CD4-positive, alpha-beta T cell treated with Interleukin-6 at 100 ng/mL for 8 hours (primary cell): ENCODE measurements around the gene MEF2C.

Experiments used
- DNase-seq: peaks from one replicate; pipeline ENCODE4 v3.0.0-alpha.2; 2020; ENCODE audit warnings: mixed read lengths, low spot score

Gene MEF2C

DNA sequence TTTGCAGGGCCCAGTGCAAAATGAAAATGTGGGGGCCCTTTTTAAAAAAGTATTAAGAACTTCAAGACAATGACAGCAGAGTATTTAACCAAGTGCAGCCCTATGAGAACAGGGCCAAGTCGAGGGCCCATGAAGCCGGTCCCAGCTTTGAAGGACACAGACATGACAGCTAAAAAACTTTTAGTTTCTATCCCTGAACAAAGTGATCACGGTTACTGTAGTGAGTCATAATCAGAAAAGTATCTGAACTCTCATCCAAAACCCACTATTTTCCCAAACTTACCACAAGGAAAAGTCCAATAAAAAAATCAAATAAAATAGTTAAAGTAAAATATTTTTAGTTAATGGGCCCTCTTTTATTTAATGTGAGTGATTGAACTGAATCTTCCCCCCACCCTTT lies 126.0 kb downstream of the MEF2C start:
- no peak for DNase-seq

DNA sequence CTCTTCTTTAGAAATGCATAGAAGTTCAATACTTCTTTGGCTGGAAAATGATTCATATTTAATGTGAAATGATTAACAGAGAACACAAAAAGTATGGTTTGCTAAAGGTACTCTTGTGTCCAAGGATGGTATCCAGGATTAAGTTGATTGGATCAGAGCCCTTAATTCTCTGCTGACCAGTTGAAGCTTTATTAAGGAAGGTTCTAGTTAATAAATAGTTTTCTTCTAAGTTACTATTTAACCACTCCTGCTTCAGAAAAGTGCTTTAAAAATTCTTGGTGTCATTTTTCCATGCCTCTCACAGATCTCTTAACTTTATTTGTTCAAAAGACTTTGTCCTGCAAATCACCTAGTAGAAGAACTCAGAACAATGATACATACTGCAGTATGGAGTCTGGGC lies 134.3 kb downstream of the MEF2C start:
- DNase-seq, result no peak

DNA sequence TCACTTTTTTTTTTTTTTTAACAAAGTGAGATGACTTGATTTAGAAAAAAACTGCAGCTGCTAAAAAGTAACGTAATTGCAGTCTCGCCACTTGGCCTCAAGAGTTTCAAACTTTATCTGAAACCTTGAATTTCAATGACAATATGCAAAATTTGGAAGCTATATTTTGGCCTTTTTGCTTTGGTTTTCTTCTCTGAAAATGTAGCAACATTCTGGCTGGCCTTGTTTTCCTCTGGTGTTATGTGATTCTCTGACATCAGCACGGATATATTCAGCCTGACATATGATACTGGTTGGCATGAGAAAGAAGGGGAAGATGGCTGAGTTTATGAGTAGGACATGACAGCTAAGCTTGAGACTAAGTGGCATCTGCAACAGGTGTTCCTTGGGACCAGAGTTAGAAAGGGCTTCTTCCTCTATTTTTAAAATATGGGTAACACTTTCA lies 136.5 kb downstream of the MEF2C start:
- DNase-seq, result no peak

DNA sequence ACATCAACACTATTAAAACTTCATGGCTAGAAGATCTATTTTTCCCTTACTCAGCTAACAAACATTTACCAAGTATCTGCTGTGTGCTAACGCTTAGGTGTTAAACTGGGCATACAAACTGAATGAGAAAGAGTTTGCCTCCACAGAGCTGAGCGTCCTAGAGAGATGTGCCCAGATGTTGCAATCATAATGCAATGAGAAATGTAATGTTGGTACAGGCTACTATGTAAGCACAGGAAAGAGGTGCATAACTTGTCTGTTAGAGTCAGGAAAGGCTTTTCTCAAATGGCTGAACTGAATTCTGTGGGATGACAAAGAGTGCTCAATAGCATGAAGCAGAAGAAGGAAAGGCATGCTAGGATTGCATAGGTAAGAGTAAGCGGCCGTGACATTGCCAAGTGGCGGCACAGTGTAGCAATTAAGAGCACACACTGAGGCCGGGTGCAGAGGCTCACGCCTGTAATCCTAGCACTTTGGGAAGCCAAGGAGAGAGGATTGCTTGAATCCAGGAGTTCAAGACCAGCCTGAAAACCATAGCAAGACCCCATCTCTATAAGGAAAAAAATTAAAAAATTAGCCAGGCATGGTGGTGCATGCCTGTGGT lies 137.8 kb downstream of the MEF2C start:
- no peak for DNase-seq

DNA sequence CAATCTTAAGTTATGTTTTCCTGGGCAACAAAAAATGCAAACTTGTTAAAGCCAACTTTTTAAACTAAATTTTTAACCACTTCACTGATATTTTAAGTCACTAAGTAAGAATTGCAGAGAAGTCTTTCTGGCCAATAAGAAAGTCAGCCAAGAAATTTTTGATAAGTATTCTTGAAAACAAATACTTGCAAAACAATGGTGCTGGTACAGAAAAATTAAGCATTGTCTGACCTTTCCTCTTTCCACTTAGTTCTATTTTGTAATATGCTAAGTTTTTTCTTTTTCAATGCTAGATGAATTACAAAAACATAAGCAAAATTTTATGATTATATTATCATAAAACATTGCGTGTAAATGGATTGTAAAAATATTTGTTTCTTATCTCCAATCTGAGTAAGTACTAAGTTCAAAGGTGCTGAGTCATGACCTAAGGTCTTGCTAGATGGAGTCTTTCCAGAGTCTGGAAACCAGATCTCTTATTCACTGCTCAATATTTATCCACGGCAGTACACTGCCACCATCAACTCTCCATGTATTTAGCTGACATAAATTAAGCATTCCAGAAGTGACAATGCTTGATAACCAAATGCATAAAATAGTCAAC lies 139.7 kb downstream of the MEF2C start:
- DNase-seq, result no peak

DNA sequence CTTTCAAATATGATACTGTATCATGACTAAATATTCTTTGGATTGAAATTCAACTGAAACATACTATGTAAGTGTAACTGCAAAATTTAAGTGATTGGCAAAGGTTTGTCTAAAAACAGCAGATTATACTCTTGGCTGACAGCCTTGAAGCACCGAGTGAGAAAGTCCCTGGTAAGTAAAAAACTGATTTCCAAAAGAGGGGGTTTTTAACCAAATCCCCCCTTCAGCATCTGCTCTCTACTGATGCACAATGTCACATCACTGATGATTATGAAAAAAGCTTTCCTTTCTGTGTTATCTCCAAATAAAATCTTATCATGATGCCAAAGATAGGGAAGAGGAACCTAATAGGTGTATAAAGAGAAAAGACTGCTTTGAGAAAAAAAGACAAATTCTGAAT lies 141.0 kb downstream of the MEF2C start:
- no peak for DNase-seq

DNA sequence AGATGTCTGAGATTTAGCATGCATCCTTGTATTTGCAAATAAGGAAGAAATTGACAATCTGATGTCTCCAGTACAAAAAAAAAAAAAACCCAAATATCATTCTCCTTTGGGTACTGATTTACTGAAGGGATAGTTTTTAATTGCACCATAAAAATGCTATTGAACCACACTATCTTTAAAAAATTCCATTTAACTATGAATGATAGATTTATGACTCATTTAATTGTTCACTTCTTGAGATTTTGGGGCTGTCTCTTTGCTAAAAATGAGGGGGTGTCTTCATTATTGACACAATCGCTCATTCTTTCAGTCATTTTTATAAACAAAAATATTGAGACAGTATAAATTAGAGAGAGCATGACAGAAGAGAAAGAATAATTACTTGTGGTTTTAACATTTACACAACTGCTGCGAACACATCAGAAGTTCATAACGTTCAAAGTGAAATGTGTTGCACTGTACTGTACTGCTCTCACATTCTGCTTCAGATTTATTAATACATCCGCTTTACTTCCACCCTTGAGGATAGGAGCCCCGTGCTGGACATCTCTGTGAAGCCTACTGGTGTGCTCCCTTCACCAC lies 142.3 kb downstream of the MEF2C start:
- DNase-seq, result no peak

DNA sequence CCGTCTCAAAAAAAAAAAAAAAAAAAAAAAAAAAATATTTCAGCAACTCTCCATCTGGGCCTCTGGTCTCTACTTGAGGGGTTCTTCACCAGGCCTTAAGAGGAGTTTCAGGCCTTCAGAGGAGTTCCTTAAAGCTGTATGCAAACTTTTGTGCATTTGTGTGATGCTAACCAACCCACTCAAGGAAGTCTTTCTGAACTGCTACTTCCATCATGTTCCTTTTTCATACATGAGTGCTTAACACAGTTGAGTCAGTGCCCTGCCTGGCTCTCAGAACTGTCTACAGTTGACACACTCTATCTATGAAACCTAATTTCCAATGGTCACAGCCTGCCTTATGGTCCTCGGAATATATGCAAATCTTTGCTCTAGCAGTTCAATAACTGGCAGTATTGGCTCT lies 146.5 kb downstream of the MEF2C start:
- DNase-seq, result no peak

DNA sequence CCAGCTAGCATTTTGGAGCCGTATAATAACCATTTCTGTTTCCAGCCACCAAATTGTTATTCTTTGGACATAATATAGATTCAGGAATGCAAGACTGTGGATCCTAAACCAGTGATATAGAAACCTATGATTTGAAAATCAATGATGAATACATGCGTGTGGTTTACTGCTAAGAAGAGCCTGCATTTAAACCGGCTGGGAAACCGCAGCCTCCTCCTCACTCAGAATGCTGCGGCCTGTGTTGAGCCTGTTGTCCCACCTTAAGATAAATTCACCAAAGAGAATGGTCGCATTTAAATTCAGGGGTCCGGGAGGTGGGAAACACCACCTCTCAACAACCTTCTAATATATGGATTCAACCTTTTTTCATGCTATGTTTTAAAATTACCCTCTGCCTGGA lies 148.0 kb downstream of the MEF2C start:
- no peak for DNase-seq

DNA sequence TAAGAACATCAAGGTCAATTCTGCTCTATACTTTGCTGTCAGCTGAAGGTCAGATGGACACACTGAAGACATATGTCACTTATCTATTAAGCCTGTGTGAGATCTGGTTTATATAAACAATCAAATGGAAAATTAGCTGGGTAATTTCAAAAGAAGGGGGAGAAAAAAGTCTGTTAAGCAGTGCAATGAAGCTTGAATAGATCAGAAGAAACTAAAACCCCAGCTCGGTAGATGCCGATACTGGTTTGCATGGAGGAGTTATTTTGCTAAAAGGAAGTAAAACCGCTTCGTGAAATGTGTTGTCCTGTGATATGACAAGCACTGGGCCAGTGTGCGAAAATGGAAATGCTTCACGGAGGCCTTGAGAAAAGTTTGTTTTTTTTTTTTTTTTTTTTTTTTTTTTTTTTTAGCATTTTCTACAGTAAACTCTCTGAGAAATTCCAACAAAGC lies 148.8 kb downstream of the MEF2C start:
- DNase-seq, result no peak

DNA sequence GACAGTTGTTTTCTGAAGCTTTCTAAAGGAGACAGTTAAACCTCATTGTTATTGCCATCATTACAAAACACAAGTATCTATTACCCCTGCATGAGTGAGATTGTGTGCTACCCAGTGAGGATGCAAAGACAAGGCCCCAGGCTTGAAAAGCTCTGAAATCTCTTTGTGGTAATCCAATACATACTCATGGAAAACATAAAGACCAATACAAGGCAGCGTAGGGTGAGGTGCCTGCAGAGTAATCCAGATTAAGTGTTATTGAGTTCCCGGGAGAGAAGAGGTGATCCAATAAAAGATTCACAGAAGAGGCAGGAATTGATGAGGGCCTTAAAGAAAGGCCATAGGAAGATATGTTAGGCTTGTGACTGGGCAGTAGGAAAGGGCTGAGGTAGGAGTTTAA lies 150.1 kb downstream of the MEF2C start:
- DNase-seq, result no peak

DNA sequence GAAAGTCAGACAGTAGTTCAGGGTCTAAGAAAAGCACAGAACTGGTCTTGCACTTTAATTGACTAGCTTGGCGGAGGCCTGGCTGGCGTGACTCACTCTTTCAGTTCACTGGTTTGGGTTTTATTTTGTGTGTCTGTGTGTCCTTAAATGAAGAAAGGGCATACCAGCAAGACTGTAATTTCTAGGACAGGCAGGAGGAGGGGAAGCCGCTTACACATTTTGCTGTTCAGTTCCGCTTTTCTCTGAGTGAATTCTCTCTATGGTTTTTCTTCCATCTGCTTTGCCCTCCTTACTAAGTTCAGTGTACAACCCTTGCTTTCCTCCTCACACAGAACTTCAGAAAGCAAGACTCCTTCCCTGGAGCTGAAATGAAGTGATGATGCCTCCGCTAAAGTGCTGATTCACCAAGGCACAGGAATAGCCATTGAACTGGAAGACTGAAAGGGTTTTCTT lies 150.8 kb downstream of the MEF2C start:
- DNase-seq, result no peak

DNA sequence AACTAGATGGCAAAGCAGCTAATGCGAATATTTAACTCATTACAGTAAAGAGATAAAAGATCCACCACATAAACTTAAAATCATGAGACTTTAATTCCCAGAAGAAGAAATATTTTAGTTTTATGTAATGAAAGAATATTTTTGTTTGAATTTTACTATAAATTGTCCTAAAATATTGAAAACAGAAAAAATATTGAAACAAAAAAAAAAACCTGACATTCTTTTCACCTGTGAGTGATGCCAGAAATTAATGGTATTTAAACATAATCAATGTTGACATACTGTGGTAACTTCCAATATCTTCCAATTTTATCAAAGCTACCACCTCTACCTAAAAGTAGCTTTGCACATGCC lies 153.2 kb downstream of the MEF2C start:
- no peak for DNase-seq

DNA sequence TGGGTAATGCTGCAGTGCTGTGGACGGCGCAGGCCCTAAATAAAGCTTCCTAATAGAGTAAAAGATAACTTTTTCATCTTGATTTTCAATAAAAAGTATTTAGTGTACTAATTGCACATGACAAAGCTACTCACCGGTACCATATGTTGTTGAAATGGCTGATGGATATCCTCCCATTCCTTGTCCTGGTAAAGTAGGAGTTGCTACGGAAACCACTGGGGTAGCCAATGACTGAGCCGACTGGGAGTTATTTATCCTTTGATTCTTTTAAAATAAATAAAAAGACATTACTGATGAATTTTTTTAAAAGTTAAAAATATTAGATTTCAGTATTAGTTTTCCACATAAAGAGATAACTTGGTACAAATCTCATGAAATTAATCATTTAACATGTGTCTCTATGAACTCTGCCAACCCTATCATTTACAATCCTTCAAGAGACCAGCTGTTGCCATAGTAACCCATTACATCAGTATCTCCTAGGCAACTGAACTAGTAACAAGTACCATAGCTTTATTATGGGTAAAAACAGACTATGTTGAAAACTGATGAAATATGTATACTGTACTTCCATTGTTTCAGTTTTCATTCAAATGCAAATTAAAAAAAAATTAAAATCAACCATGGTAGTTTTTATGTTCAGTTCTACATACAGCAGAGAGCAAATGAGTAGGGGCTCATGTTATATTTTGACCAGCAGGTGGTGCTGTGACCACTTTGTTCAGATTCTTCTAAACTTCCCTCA lies 153.7 kb downstream of the MEF2C start:
- DNase-seq, result peak; percentile 50

DNA sequence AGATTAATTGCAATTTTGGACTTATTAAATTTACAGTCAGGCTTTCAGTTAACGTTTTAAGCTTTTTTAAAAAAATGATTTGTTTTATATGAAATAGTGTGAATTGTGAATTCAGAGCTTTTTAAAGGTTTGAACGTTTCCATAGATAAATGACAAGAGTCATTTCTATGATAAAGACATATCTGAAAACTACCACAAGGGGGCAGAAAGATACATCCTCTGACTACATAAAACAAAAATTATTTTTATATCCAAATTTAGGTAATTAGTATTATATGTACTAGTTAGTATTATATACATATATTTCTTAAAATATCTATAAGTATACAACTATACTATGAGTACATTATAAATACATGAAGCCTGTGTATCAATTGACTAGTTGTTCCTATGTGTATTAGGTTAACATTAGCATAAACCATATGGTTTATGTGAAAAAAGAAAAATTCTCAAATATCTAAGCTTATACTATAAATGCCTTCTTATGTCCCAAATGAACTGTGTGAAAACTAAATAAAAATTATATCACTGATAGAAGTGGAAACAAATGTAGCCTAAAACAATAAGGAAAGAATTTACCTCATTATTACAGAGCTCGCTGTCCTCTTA lies 155.2 kb downstream of the MEF2C start:
- no peak for DNase-seq

DNA sequence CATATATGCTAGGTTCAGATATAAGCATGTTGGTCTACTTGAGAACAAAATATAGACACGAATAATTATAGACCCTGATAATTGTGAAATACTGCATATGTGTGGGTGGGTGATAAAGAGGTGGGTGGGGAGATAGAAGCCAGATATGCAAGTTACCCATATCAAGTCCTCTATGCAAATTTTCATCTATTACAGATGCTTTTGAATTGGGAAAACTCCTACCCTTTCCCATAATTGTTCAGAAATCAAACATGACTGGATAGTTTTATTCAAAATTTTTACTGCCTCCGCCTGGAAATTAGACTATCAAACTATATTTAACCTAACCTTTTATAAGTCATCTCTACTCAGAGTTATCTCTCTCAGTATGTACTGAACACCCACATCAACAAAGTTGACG lies 157.5 kb downstream of the MEF2C start:
- no peak for DNase-seq

DNA sequence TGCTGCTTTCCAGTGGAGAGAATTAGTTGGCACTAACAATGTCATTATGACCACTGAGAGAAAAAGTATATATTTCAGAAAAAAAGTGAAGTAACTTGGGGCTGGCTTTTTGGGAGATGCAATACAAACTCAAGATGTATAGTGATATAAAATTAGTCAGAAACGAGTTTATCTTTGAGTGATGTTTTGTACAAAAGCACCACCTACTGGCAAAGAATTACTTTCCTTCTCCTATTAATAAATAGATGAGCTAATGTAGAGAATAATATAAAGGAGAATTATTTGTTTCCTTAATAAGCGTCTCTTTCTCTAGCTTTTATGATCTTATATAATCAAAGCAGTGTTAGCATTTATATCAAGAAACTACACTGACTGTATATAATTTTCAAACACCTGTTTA lies 158.8 kb downstream of the MEF2C start:
- DNase-seq, result no peak

DNA sequence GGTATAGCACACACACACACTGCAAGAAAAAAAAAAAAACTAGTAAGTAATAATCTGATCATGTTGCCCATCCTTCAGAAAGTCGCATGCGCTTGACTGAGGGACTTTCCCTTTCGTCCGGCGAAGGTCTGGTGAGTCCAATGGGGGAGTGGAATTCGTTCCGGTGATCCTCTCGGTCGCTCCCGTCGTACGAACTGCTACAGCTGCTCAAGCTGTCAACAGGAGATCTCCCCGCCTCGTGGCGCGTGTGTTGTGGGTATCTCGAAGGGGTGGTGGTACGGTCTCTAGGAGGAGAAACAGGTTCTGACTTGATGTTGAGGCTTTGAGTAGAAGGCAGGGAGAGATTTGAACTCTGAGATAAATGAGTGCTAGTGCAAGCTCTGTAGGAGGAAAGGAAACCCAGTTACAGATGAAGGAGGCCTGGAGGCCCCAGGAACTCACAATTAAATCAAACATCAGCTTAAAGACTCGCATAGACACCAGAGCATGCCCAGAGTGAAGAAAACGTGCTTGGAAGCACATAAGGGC lies 160.4 kb downstream of the MEF2C start:
- no peak for DNase-seq

DNA sequence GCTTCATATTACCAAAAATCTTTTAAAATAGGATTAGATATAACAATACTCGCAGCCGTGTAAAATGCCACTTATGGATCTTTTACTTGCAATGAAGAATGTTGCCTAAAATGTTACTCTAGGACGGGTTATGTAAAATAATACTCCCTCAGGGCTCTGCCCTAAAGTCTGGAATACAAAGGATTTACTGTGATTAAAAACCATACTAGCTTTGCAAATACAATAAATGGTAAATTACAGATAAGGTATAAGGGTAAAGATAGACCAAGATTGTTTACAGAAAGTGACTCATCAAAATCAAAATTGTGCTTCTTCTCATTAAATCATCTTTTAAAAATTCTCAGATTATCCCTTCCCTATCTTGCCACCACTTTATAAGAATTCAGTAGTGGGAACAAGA lies 163.6 kb downstream of the MEF2C start:
- no peak for DNase-seq

DNA sequence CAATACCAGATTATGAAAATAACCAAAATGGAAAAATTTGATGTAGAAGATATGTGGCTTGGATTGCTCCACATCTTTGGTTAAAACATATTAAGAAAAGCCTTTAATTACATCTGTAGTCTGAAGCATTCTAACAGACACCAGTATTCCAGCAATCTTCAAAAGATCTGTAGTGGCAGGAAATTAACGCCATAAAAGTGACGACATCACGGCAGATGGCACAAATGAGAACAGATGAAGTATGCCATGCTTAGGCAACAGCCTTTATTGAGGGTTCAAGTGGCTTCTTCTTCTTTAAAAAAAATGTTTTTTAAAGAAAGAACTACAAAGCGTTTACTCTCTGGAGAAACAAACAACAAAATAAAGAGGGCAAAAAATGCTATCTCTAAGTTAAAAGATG lies 164.2 kb downstream of the MEF2C start:
- DNase-seq, result no peak

DNA sequence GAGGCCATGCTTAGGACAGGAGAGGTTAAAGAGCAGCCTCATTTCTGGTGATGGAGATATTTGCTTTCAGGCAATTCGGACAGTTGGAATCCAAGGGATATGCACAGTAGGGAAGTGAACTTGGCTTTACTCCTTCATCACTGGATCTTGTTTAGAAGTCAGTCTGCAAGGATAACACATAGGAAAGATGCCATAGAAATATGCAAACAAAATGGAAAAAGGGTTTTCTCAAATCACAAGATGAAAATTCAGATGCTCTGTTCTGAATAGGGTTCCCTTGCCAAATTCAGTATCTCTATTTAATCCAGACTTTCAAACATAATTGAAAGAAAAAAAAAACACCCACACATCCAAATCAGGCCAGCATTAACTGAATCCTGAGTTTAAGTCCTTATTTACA lies 166.9 kb downstream of the MEF2C start:
- DNase-seq, result no peak

DNA sequence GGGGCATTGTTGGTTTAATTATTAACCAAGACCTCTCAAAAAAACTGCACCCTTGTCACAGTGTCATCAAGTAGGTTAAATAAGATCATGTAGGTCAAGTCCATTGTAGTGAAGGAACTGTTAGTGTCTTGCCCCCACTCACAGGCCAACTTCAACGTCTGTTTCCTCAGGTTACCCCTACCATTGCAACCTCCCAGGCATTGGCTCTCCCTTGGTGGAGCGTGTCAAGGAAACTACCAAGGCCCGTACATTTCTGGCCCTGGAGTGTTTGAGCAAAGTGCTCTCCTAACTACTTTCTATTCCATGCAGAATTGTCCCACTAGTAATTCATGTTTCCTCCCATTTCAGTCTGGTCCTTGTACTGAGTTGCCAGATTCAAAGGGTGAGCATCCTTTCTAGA lies 167.5 kb downstream of the MEF2C start:
- no peak for DNase-seq

DNA sequence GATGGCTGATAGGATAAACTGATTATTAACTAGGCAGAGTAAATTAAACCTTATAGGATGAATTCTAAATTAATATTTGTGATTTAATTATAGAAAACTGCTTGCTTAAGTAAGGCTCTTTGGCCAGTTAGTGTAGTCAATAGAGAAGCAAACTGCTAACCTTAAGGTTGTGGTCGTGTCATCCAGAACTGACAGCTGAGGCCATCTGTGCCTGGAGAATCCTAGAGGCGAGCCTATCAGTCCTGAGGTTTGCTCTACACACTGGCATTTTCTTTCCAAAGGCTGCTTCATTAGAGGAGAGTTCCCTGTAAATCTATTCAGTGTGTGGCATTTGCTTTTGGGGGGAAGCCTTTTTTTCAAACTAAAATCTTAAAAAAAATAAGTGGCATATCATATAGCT lies 169.2 kb downstream of the MEF2C start:
- DNase-seq, result no peak
